NB4 (cell line): ENCODE measurements around the gene DUOX2.

Experiments used
- POLR2A ChIP-seq: IDR thresholded peaks from 2 replicates; pipeline ENCODE4 v1.6.1; 2011; ENCODE audit warnings: mild to moderate bottlenecking; ENCODE audit not compliant: insufficient read length; ENCODE audit errors: extremely low read depth
- TF ChIP-seq, protein P1 (sequence below): IDR thresholded peaks from one replicate; pipeline ENCODE4 v1.5.1; 2012; ENCODE audit warnings: low read depth, low read length
- TF ChIP-seq, protein P2 (sequence below): IDR thresholded peaks from 2 replicates; pipeline ENCODE4 v1.6.1; 2011; ENCODE audit warnings: low read depth, low read length

DNA sequence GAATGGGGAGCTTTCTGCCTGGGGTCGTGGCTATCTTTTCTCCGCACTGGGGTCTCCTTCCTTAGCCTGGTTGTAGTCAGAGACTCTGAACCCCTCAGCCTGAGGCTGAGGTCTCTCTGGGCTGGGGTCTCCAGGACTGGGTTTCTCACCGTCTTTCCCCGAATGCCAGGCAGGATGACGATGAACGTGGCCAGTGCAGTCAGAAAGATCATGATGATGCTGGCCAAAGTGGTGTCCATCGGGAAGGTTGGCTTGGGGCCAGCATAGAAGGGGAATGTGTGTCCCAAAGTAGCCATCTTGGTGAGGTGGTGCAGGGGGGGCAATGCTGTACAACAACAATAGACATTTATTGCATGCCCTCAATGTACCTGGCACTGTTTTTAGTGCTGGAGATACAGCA is 8.7 kb upstream of the DUOX2 start:
- TF ChIP-seq, protein P1, sequence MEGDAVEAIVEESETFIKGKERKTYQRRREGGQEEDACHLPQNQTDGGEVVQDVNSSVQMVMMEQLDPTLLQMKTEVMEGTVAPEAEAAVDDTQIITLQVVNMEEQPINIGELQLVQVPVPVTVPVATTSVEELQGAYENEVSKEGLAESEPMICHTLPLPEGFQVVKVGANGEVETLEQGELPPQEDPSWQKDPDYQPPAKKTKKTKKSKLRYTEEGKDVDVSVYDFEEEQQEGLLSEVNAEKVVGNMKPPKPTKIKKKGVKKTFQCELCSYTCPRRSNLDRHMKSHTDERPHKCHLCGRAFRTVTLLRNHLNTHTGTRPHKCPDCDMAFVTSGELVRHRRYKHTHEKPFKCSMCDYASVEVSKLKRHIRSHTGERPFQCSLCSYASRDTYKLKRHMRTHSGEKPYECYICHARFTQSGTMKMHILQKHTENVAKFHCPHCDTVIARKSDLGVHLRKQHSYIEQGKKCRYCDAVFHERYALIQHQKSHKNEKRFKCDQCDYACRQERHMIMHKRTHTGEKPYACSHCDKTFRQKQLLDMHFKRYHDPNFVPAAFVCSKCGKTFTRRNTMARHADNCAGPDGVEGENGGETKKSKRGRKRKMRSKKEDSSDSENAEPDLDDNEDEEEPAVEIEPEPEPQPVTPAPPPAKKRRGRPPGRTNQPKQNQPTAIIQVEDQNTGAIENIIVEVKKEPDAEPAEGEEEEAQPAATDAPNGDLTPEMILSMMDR, result no peak
- TF ChIP-seq POLR2A, result no peak
- TF ChIP-seq, protein P2, sequence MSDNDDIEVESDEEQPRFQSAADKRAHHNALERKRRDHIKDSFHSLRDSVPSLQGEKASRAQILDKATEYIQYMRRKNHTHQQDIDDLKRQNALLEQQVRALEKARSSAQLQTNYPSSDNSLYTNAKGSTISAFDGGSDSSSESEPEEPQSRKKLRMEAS, result no peak
